IPS DF 6.9 (cell line): ENCODE results near the gene USP17L22.
"Not testable (repeated sequence)": the region's sequence is repeated elsewhere in the genome, so short reads cannot be mapped to it uniquely, and the experiment has no call there.

Experiments
- DNase-seq: peaks from one replicate; pipeline ENCODE4 v3.0.0-alpha.2; 2013; ENCODE audit warnings: low read depth, low spot score
- H3K27ac ChIP-seq: one replicate; pipeline ENCODE4 v1.5.1; 2013; ENCODE audit warnings: low read length, control low read depth
- H3K27me3 ChIP-seq: 2 replicates; pipeline ENCODE4 v1.6.1; 2013; ENCODE audit warnings: mild to moderate bottlenecking, low read length; ENCODE audit not compliant: control insufficient read depth, insufficient read depth
- H3K36me3 ChIP-seq: 2 replicates; pipeline ENCODE4 v1.6.1; 2013; ENCODE audit warnings: low read length; ENCODE audit not compliant: control insufficient read depth, insufficient read depth
- H3K4me1 ChIP-seq: 2 replicates; pipeline ENCODE4 v1.6.1; 2013; ENCODE audit warnings: low read length; ENCODE audit not compliant: control insufficient read depth, insufficient read depth
- H3K4me3 ChIP-seq: 2 replicates; pipeline ENCODE4 v1.5.1; 2013; ENCODE audit warnings: mild to moderate bottlenecking, low read length
- H3K9me3 ChIP-seq: 2 replicates; pipeline ENCODE4 v1.6.1; 2013; ENCODE audit warnings: low read length, inconsistent platforms; ENCODE audit not compliant: control insufficient read depth, insufficient read depth
- WGBS: extraction: QIAGEN DNeasy Blood & Tissue Kit; methylation state at CpG from one replicate; pipeline ENCODE4 v1.1.7; 2013; ENCODE audit warnings: mixed read lengths, missing lambda C conversion rate; ENCODE audit not compliant: insufficient read length, insufficient coverage; 5-methylcytosine and 5-hydroxymethylcytosine counted together

The USP17L22 gene, protein sequence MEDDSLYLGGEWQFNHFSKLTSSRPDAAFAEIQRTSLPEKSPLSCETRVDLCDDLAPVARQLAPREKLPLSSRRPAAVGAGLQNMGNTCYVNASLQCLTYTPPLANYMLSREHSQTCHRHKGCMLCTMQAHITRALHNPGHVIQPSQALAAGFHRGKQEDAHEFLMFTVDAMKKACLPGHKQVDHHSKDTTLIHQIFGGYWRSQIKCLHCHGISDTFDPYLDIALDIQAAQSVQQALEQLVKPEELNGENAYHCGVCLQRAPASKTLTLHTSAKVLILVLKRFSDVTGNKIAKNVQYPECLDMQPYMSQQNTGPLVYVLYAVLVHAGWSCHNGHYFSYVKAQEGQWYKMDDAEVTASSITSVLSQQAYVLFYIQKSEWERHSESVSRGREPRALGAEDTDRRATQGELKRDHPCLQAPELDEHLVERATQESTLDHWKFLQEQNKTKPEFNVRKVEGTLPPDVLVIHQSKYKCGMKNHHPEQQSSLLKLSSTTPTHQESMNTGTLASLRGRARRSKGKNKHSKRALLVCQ

GRCh38 chr4:9267319-9267718 lies at the start of gene USP17L22:
Gene USP17L22 (plus strand): TSS chr4:9267619. CDS start chr4:9267619, 0 bp downstream.
- not testable (repeated sequence) for H3K36me3 ChIP-seq, H3K27me3 ChIP-seq, H3K4me1 ChIP-seq, H3K9me3 ChIP-seq, DNase-seq, H3K4me3 ChIP-seq, H3K27ac ChIP-seq
- no CpG with 5 or more reads among the region's 15 CpGs for WGBS

DNA sequence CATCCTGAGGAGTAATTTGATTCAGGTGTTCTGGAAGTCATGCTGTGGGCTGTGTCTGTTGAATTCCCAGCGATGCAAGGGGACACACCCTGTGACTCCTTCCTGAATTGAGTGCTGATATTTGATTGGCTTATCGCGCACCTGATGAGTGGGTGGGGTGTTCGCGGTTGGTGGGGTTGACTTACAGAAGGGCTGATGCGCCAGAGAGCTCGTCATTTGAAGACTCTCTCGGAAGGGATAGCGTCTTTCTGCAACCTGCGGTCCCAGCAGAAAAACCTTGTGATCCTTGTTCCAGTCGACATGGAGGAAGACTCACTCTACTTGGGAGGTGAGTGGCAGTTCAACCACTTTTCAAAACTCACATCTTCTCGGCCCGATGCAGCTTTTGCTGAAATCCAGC lies 47.6 kb upstream of the USP17L22 start, which contains the start of gene USP17L12:
TSS of gene USP17L12 (plus strand) at position 301 of the 400 bp plus-strand sequence. CDS start at position 301, 0 bp downstream.
- not testable (repeated sequence) for H3K4me1 ChIP-seq, H3K4me3 ChIP-seq, H3K9me3 ChIP-seq, H3K36me3 ChIP-seq, H3K27me3 ChIP-seq, DNase-seq, H3K27ac ChIP-seq
- no CpG with 5 or more reads among the region's 13 CpGs for whole genome bisulfite sequencing

DNA sequence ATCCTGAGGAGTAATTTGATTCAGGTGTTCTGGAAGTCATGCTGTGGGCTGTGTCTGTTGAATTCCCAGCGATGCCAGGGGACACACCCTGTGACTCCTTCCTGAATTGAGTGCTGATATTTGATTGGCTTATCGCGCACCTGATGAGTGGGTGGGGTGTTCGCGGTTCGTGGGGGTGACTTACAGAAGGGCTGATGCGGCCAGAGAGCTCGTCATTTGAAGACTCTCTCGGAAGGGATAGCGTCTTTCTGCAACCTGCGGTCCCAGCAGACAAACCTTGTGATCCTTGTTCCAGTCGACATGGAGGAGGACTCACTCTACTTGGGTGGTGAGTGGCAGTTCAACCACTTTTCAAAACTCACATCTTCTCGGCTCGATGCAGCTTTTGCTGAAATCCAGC lies 42.8 kb upstream of the USP17L22 start, which contains the start of gene USP17L13:
TSS of gene USP17L13 (plus strand) at position 301 of the 400 bp plus-strand sequence. CDS start at position 301, 0 bp downstream.
- H3K4me3 ChIP-seq, DNase-seq, H3K4me1 ChIP-seq, H3K27me3 ChIP-seq, H3K9me3 ChIP-seq, H3K27ac ChIP-seq, H3K36me3 ChIP-seq: not testable (repeated sequence)
- WGBS, result no CpG with 5 or more reads among the region's 14 CpGs

GRCh38 chr4:9230249-9230648 lies 37.2 kb upstream of the USP17L22 start:
- DNase-seq, H3K36me3 ChIP-seq, H3K27me3 ChIP-seq, H3K27ac ChIP-seq, H3K9me3 ChIP-seq, H3K4me3 ChIP-seq, H3K4me1 ChIP-seq: not testable (repeated sequence)
- no CpG with 5 or more reads among the region's 8 CpGs for WGBS

- not testable (repeated sequence) for H3K4me3 ChIP-seq, H3K9me3 ChIP-seq, DNase-seq, H3K4me1 ChIP-seq, H3K27me3 ChIP-seq, H3K27ac ChIP-seq, H3K36me3 ChIP-seq
- WGBS, result no CpG with 5 or more reads among the region's 15 CpGs
Observed at GRCh38 chr4:9234085-9234484, 33.3 kb upstream of the USP17L22 start, which contains the start of gene USP17L15. Gene USP17L15 (plus strand): TSS chr4:9234385. CDS start chr4:9234385, 0 bp downstream.

- not testable (repeated sequence) for H3K4me3 ChIP-seq, DNase-seq, H3K27ac ChIP-seq, H3K36me3 ChIP-seq, H3K4me1 ChIP-seq, H3K27me3 ChIP-seq, H3K9me3 ChIP-seq
- WGBS, result 100% methylated on average over 3 of the region's 12 CpGs
Observed at GRCh38 chr4:9238461-9238860, 29.0 kb upstream of the USP17L22 start.

- H3K9me3 ChIP-seq, H3K27me3 ChIP-seq, H3K4me3 ChIP-seq, H3K36me3 ChIP-seq, H3K27ac ChIP-seq, DNase-seq, H3K4me1 ChIP-seq: not testable (repeated sequence)
- WGBS, result no CpG with 5 or more reads among the region's 14 CpGs
Observed at GRCh38 chr4:9243579-9243978, 23.8 kb upstream of the USP17L22 start, which contains the start of gene USP17L17. Gene USP17L17 (plus strand): TSS chr4:9243879. CDS start chr4:9243879, 0 bp downstream.

GRCh38 chr4:9247953-9248680 lies 19.3 kb upstream of the USP17L22 start, which contains the start of gene USP17L18:
Gene USP17L18 (plus strand): TSS chr4:9248630. CDS start chr4:9248630, 0 bp downstream.
- H3K4me3 ChIP-seq, H3K36me3 ChIP-seq, H3K4me1 ChIP-seq, DNase-seq, H3K27me3 ChIP-seq, H3K9me3 ChIP-seq, H3K27ac ChIP-seq: not testable (repeated sequence)
- 100% methylated on average over 2 of the region's 26 CpGs for WGBS

- H3K4me1 ChIP-seq, H3K9me3 ChIP-seq, DNase-seq, H3K27me3 ChIP-seq, H3K4me3 ChIP-seq, H3K36me3 ChIP-seq, H3K27ac ChIP-seq: not testable (repeated sequence)
- WGBS, result no CpG with 5 or more reads among the region's 13 CpGs
Observed at GRCh38 chr4:9253078-9253477, 14.3 kb upstream of the USP17L22 start, which contains the start of gene USP17L19. Gene USP17L19 (plus strand): TSS chr4:9253378. CDS start chr4:9253378, 0 bp downstream.

- H3K4me3 ChIP-seq, DNase-seq, H3K27ac ChIP-seq, H3K27me3 ChIP-seq, H3K4me1 ChIP-seq, H3K9me3 ChIP-seq, H3K36me3 ChIP-seq: not testable (repeated sequence)
- WGBS, result no CpG with 5 or more reads among the region's 15 CpGs
Observed at GRCh38 chr4:9257824-9258223, 9.6 kb upstream of the USP17L22 start, which contains the start of gene USP17L20. Gene USP17L20 (plus strand): TSS chr4:9258124. CDS start chr4:9258124, 0 bp downstream.
